IMR-90 (cell line): ENCODE results near the gene POLD1. TPM values are rescaled to one million over a fixed set of nuclear protein-coding genes. Genes with fewer than 3 reads are reported as not detected.

ENCODE experiments used
- ATAC-seq: fragments of 200-7000 bp; cut with Tn5 transposase; 2 replicates; pipeline ENCODE4 v1.9.1; 2020; ENCODE audit warnings: low read depth, mild to moderate bottlenecking, moderate library complexity
- BruUV-seq: library from RNA; stranded (reverse); fragments of 400-500 nt; replicated peaks from 2 replicates; lab custom pipeline; 2021; lab: Mats Ljungman, UMichigan
- CTCF ChIA-PET: fragments of 300-600 bp; formaldehyde crosslinking; extraction: SDS; loops from one replicate; lab custom pipeline; 2021; ENCODE audit warnings: antibody characterized with exemption; lab: Yijun Ruan, JAX
- POLR2A ChIA-PET: fragments of 300-600 bp; sonication (Branson Sonifier 250); formaldehyde crosslinking; loops from one replicate; lab custom pipeline; 2022; ENCODE audit warnings: antibody characterized with exemption; ENCODE audit not compliant: unreplicated experiment; lab: Charles Lee
- DNase-seq: peaks from one replicate; pipeline ENCODE4 v3.0.0; 2013
- H2AFZ ChIP-seq: replicated peaks from 2 replicates; pipeline ENCODE3; 2013; ENCODE audit warnings: low read length, mild to moderate bottlenecking; ENCODE audit not compliant: poor library complexity
- H2AK5ac ChIP-seq: 2 replicates; pipeline ENCODE4 v1.6.1; 2013; ENCODE audit warnings: low read depth, low read length, inconsistent platforms
- H2AK9ac ChIP-seq: replicated peaks from 2 replicates; pipeline ENCODE3; 2013; ENCODE audit warnings: mild to moderate bottlenecking, low read depth, low read length, moderate library complexity; ENCODE audit not compliant: poor library complexity
- H2BK120ac ChIP-seq: 2 replicates; pipeline ENCODE4 v1.6.1; 2013; ENCODE audit warnings: low read depth, low read length, inconsistent platforms
- H2BK15ac ChIP-seq: 3 replicates; pipeline ENCODE4 v1.6.1; 2013; ENCODE audit warnings: low read depth, low read length, inconsistent platforms
- H2BK20ac ChIP-seq: 2 replicates; pipeline ENCODE4 v1.6.1; 2013; ENCODE audit warnings: low read depth, mild to moderate bottlenecking, inconsistent platforms, low read length, moderate library complexity
- H2BK5ac ChIP-seq: 2 replicates; pipeline ENCODE4 v1.6.1; 2013; ENCODE audit warnings: mild to moderate bottlenecking, low read depth, low read length, inconsistent platforms; ENCODE audit not compliant: poor library complexity, severe bottlenecking
- H3K14ac ChIP-seq: replicated peaks from 2 replicates; pipeline ENCODE4 v1.6.1; 2013; ENCODE audit warnings: low read depth, low read length, inconsistent platforms
- H3K18ac ChIP-seq: 2 replicates; pipeline ENCODE4 v1.6.1; 2013; ENCODE audit warnings: low read depth, low read length, control low read depth
- H3K23ac ChIP-seq: 2 replicates; pipeline ENCODE4 v1.6.1; 2013; ENCODE audit warnings: low read depth, low read length, inconsistent platforms
- H3K27ac ChIP-seq: 2 replicates; pipeline ENCODE4 v1.5.1; 2013; ENCODE audit warnings: mild to moderate bottlenecking, control low read depth, low read length; ENCODE audit not compliant: insufficient read depth
- H3K27me3 ChIP-seq: 2 replicates; pipeline ENCODE4 v1.6.1; 2013; ENCODE audit warnings: low read length; ENCODE audit not compliant: control insufficient read depth, insufficient read depth
- H3K36me3 ChIP-seq: 2 replicates; pipeline ENCODE4 v1.6.1; 2013; ENCODE audit warnings: low read length, mixed read lengths; ENCODE audit not compliant: control insufficient read depth, insufficient read depth
- H3K4ac ChIP-seq: 2 replicates; pipeline ENCODE4 v1.6.1; 2013; ENCODE audit warnings: low read depth, low read length, inconsistent platforms
- H3K4me1 ChIP-seq: 2 replicates; pipeline ENCODE4 v1.6.1; 2013; ENCODE audit warnings: low read length, mixed read lengths; ENCODE audit not compliant: control insufficient read depth, insufficient read depth
- H3K4me2 ChIP-seq: 2 replicates; pipeline ENCODE4 v1.6.1; 2013; ENCODE audit warnings: low read depth, mild to moderate bottlenecking, control low read depth, low read length, moderate library complexity
- H3K4me3 ChIP-seq: 2 replicates; pipeline ENCODE4 v1.5.1; 2013; ENCODE audit warnings: low read depth, mild to moderate bottlenecking, control low read depth, low read length, moderate library complexity; ENCODE audit not compliant: insufficient read depth
- H3K56ac ChIP-seq: 2 replicates; pipeline ENCODE4 v1.6.1; 2013; ENCODE audit warnings: low read length, inconsistent platforms; ENCODE audit not compliant: insufficient read depth; ENCODE audit errors: extremely low read depth
- H3K79me1 ChIP-seq, 2 experiments: 2 replicates each; pipeline ENCODE4 v1.6.1; 2013; ENCODE audit warnings: low read length in 2 of 2, inconsistent platforms in 1 of 2, low read depth in 1 of 2
- H3K9ac ChIP-seq: 2 replicates; pipeline ENCODE4 v1.6.1; 2013; ENCODE audit warnings: low read depth, low read length, control low read depth
- H3K9me1 ChIP-seq: 2 replicates; pipeline ENCODE4 v1.6.1; 2013; ENCODE audit warnings: low read length, inconsistent platforms; ENCODE audit not compliant: insufficient read depth
- H3K9me3 ChIP-seq: 2 replicates; pipeline ENCODE4 v1.6.1; 2013; ENCODE audit warnings: low read length; ENCODE audit not compliant: control insufficient read depth, insufficient read depth
- H4K20me1 ChIP-seq: 2 replicates; pipeline ENCODE4 v1.6.1; 2013; ENCODE audit warnings: low read length, inconsistent platforms; ENCODE audit not compliant: insufficient read depth
- H4K5ac ChIP-seq: 2 replicates; pipeline ENCODE4 v1.6.1; 2013; ENCODE audit warnings: mild to moderate bottlenecking, low read depth, low read length, control low read depth
- H4K8ac ChIP-seq, 2 experiments: 2 replicates each; pipeline ENCODE4 v1.6.1; 2013; ENCODE audit warnings: low read depth in 2 of 2, low read length in 2 of 2, control low read depth in 1 of 2, inconsistent platforms in 1 of 2
- H4K91ac ChIP-seq: 2 replicates; pipeline ENCODE4 v1.6.1; 2013; ENCODE audit warnings: low read depth, low read length, inconsistent platforms; ENCODE audit not compliant: insufficient read depth
- BHLHE40 ChIP-seq: fragments of 150-350 bp; IDR thresholded peaks from 2 replicates; pipeline ENCODE4 v1.6.1; 2016; ENCODE audit warnings: mild to moderate bottlenecking, low read depth, low read length
- CEBPB ChIP-seq: IDR thresholded peaks from 2 replicates; pipeline ENCODE4 v1.6.1; 2012; ENCODE audit warnings: low read depth, low read length, improper control_type of control experiment
- CHD1 ChIP-seq: IDR thresholded peaks from 2 replicates; pipeline ENCODE4 v1.6.1; 2012; ENCODE audit warnings: low read depth, low read length, improper control_type of control experiment
- ELK1 ChIP-seq: fragments of 150-350 bp; IDR thresholded peaks from 2 replicates; pipeline ENCODE4 v1.6.1; 2016; ENCODE audit warnings: low read depth, mild to moderate bottlenecking, low read length, moderate library complexity, borderline replicate concordance
- FOS ChIP-seq: fragments of 150-350 bp; IDR thresholded peaks from 2 replicates; pipeline ENCODE4 v1.6.1; 2016; ENCODE audit warnings: low read depth, low read length
- MAFK ChIP-seq: IDR thresholded peaks from 2 replicates; pipeline ENCODE4 v1.6.1; 2012; ENCODE audit warnings: low read depth, low read length, improper control_type of control experiment
- MAZ ChIP-seq: IDR thresholded peaks from 2 replicates; pipeline ENCODE4 v1.6.1; 2012; ENCODE audit warnings: low read depth, mild to moderate bottlenecking, low read length, improper control_type of control experiment, moderate library complexity, borderline replicate concordance
- MXI1 ChIP-seq: IDR thresholded peaks from 2 replicates; pipeline ENCODE4 v1.6.1; 2012; ENCODE audit warnings: low read depth, mild to moderate bottlenecking, low read length, moderate library complexity, borderline replicate concordance
- NFE2L2 ChIP-seq: fragments of 150-350 bp; IDR thresholded peaks from 2 replicates; pipeline ENCODE4 v1.6.1; 2016; ENCODE audit warnings: low read depth, mild to moderate bottlenecking, low read length
- POLR2A ChIP-seq: IDR thresholded peaks from 2 replicates; pipeline ENCODE4 v1.6.1; 2012; ENCODE audit warnings: mild to moderate bottlenecking, low read depth, low read length
- RAD21 ChIP-seq: IDR thresholded peaks from 2 replicates; pipeline ENCODE4 v1.6.1; 2012; ENCODE audit warnings: low read length, improper control_type of control experiment
- RCOR1 ChIP-seq: IDR thresholded peaks from 2 replicates; pipeline ENCODE4 v1.6.1; 2012; ENCODE audit warnings: mild to moderate bottlenecking, low read length, improper control_type of control experiment; ENCODE audit not compliant: insufficient replicate concordance
- RFX5 ChIP-seq: IDR thresholded peaks from 2 replicates; pipeline ENCODE4 v1.8.0; 2012; ENCODE audit warnings: low read depth, mild to moderate bottlenecking, low read length, moderate library complexity
- SMC3 ChIP-seq: fragments of 150-350 bp; IDR thresholded peaks from 2 replicates; pipeline ENCODE4 v1.6.1; 2016; ENCODE audit warnings: low read depth, mild to moderate bottlenecking, antibody characterized with exemption, low read length, moderate library complexity
- USF2 ChIP-seq: fragments of 150-350 bp; IDR thresholded peaks from 2 replicates; pipeline ENCODE4 v1.6.1; 2017; ENCODE audit warnings: mild to moderate bottlenecking, antibody characterized with exemption, low read length, low read depth
- WGBS, 2 experiments: methylation state at CpG; one replicate each; pipeline versions ENCODE4 v1.1.5 to v1.1.7; 2013; ENCODE audit warnings: missing lambda C conversion rate in 2 of 2; ENCODE audit not compliant: insufficient read length in 1 of 2; ENCODE audit errors: extremely low coverage in 2 of 2; 5-methylcytosine and 5-hydroxymethylcytosine counted together
- dilution Hi-C: fragments of 300-500 bp; cut with HindIII; formaldehyde crosslinking; loops from one replicate; pipeline ENCODE4 v1.14.3; 2018; ENCODE audit warnings: low sequenced_read_pairs; ENCODE audit not compliant: unreplicated experiment
- in situ Hi-C: fragments of 300-500 bp; cut with MboI; formaldehyde crosslinking; loops from 3 replicates; pipeline ENCODE4 v1.14.3; 2019; ENCODE audit warnings: low sequenced_read_pairs, inconsistent platforms, mixed read lengths
- intact Hi-C: fragments of 100-400 bp; cut with micrococcal nuclease; formaldehyde crosslinking; loops from 2 replicates; pipeline ENCODE4 v1.10.0; 2022
- polyA plus RNA-seq, 3 experiments: library from polyadenylated mRNA; depleted of rRNA; stranded (reverse); fragments of >200 nt; gene quantifications; 2 replicates each; pipeline ENCODE4 v1.2.3, GENCODE V29; 2012; ENCODE audit warnings: low replicate concordance in 1 of 3
- total RNA-seq: library from RNA; depleted of rRNA; stranded (reverse); fragments of >200 nt; gene quantifications from 2 replicates; pipeline ENCODE4 v1.2.3, GENCODE V29; 2012
- TF ChIP-seq, protein P1 (sequence below): conservative IDR thresholded peaks from 2 replicates; pipeline ENCODE4 v1.5.1; 2012; ENCODE audit warnings: mild to moderate bottlenecking, low read depth, low read length, improper control_type of control experiment

Gene POLD1
- total and polyA plus RNA-seq, 2 of the 4 experiments (the other 2 are of a cell fraction), result 13.8 to 28.9 TPM

GRCh38 chr19:50412419-50412818 is 28.3 kb downstream of the POLD1 start:
- Histone ChIP-seq H2AFZ (no peak overlapping the region), H3K23ac (no peak overlapping the region), H3K4me1 (no peaks in the 10 kb centered on the region), H3K36me3 (peaks cover 7% of the 10 kb centered on the region), H3K4me2 (no peak overlapping the region), H2BK15ac (no peak overlapping the region), H4K91ac (no peak overlapping the region), H3K4ac (no peak overlapping the region), H2AK9ac (no peak overlapping the region), H3K9ac (no peak overlapping the region), H3K27ac (no peak overlapping the region), H3K4me3 (no peak overlapping the region), H3K18ac (no peak overlapping the region), H4K8ac (no peak overlapping the region), H2BK120ac (no peak overlapping the region), H3K14ac (no peak overlapping the region), H4K5ac (no peak overlapping the region), H3K9me1 (no peaks in the 10 kb centered on the region), H3K27me3 (no peaks in the 10 kb centered on the region), H4K20me1 (no peaks in the 10 kb centered on the region), H3K9me3 (no peaks in the 10 kb centered on the region), H2AK5ac (no peak overlapping the region), H2BK5ac (no peak overlapping the region), H2BK20ac (no peak overlapping the region), H3K79me1 (no peaks in the 10 kb centered on the region), H3K56ac (no peak overlapping the region)
- dilution Hi-C loops (no loop called here), in situ Hi-C loops (no loop called here), intact Hi-C loops (no loop called here)
- no peak for DNase-seq
- ChIA-PET POLR2A (interaction anchor here (0.5 kb wide), 1 partner anchor 15 kb away, joined by 4 read pairs; no protein-coding TSS in a partner anchor), CTCF (no interaction called here)
- no CpG with 5 or more reads among the region's 2 CpGs for WGBS, 2 experiments
- no peak for ATAC-seq
- no TSS peak for BruUV-seq
- TF ChIP-seq CEBPB, result no peak
- no peak for TF ChIP-seq SMC3
- no peak for TF ChIP-seq RAD21
- TF ChIP-seq, protein P1, sequence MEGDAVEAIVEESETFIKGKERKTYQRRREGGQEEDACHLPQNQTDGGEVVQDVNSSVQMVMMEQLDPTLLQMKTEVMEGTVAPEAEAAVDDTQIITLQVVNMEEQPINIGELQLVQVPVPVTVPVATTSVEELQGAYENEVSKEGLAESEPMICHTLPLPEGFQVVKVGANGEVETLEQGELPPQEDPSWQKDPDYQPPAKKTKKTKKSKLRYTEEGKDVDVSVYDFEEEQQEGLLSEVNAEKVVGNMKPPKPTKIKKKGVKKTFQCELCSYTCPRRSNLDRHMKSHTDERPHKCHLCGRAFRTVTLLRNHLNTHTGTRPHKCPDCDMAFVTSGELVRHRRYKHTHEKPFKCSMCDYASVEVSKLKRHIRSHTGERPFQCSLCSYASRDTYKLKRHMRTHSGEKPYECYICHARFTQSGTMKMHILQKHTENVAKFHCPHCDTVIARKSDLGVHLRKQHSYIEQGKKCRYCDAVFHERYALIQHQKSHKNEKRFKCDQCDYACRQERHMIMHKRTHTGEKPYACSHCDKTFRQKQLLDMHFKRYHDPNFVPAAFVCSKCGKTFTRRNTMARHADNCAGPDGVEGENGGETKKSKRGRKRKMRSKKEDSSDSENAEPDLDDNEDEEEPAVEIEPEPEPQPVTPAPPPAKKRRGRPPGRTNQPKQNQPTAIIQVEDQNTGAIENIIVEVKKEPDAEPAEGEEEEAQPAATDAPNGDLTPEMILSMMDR, result no peak
- TF ChIP-seq FOS, result no peak
- no peak for TF ChIP-seq USF2
- TF ChIP-seq RFX5, result no peak
- TF ChIP-seq NFE2L2, result no peak
- TF ChIP-seq BHLHE40, result no peak
- TF ChIP-seq MAFK, result no peak
- no peak for TF ChIP-seq ELK1
- TF ChIP-seq MAZ, result no peak
- no peak for TF ChIP-seq POLR2A
- TF ChIP-seq MXI1, result no peak
- no peak for TF ChIP-seq RCOR1
- TF ChIP-seq CHD1, result no peak
